Dedifferentiated amniotic fluid mesenchymal stem cell (primary cell): ENCODE results near the gene SLC6A18.
"Not testable (repeated sequence)": the region's sequence is repeated elsewhere in the genome, so short reads cannot be mapped to it uniquely, and the experiment has no call there.

Experiments used
- DNase-seq: peaks from one replicate; pipeline ENCODE4 v3.0.0-alpha.2; 2016; ENCODE audit errors: extremely low spot score

SLC6A18 gene

GRCh38 chr5:1253456-1254105, 28.4 kb downstream of the SLC6A18 start:
- DNase-seq: no peak

- no peak for DNase-seq
Observed at GRCh38 chr5:1254196-1254595, 29.0 kb downstream of the SLC6A18 start.

GRCh38 chr5:1255081-1255561, 29.9 kb downstream of the SLC6A18 start:
- DNase-seq: no peak

GRCh38 chr5:1256776-1257175, 31.6 kb downstream of the SLC6A18 start:
- no peak for DNase-seq

- DNase-seq: no peak
Observed at GRCh38 chr5:1257363-1257762, 32.2 kb downstream of the SLC6A18 start.

- no peak for DNase-seq
Observed at GRCh38 chr5:1257841-1258240, 32.7 kb downstream of the SLC6A18 start.

- no peak for DNase-seq
Observed at GRCh38 chr5:1259806-1260480, 34.8 kb downstream of the SLC6A18 start.

GRCh38 chr5:1261643-1262042, 36.5 kb downstream of the SLC6A18 start:
- DNase-seq: no peak

GRCh38 chr5:1262381-1262780, 37.2 kb downstream of the SLC6A18 start:
- no peak for DNase-seq

- DNase-seq: no peak
Observed at GRCh38 chr5:1264211-1264610, 39.0 kb downstream of the SLC6A18 start.

- DNase-seq: no peak
Observed at GRCh38 chr5:1265026-1265425, 39.8 kb downstream of the SLC6A18 start.

GRCh38 chr5:1265461-1266455, 40.6 kb downstream of the SLC6A18 start:
- DNase-seq: no peak

- no peak for DNase-seq
Observed at GRCh38 chr5:1266791-1267190, 41.6 kb downstream of the SLC6A18 start.

GRCh38 chr5:1267464-1267863, 42.3 kb downstream of the SLC6A18 start:
- not testable (repeated sequence) for DNase-seq

GRCh38 chr5:1268056-1268455, 42.9 kb downstream of the SLC6A18 start:
- DNase-seq: no peak

GRCh38 chr5:1268666-1269065, 43.5 kb downstream of the SLC6A18 start:
- no peak for DNase-seq

GRCh38 chr5:1270426-1270825, 45.2 kb downstream of the SLC6A18 start:
- DNase-seq: no peak

- DNase-seq: no peak
Observed at GRCh38 chr5:1270933-1271914, 46.0 kb downstream of the SLC6A18 start.

- no peak for DNase-seq
Observed at GRCh38 chr5:1272201-1272600, 47.0 kb downstream of the SLC6A18 start.

GRCh38 chr5:1273745-1274144, 48.6 kb downstream of the SLC6A18 start:
- no peak for DNase-seq

GRCh38 chr5:1274471-1274870, 49.3 kb downstream of the SLC6A18 start:
- no peak for DNase-seq
